Keratinocyte (primary cell): Measurements from ENCODE around the gene CHI3L1. TPM values are rescaled to one million over a fixed set of nuclear protein-coding genes. Genes with fewer than 3 reads are reported as not detected.

Experiments used
- DNase-seq: peaks from one replicate; pipeline ENCODE4 v3.0.0-alpha.2; 2011; ENCODE audit warnings: low read depth, missing footprints, low spot score
- FAIRE-seq: peaks from 2 replicates; lab custom pipeline; 2011; peaks lifted over from hg19 to GRCh38; lab: Jason Lieb, UNC
- H2AFZ ChIP-seq: 2 replicates; pipeline ENCODE4 v1.6.0; 2012; ENCODE audit warnings: low read length, control low read depth, inconsistent platforms; ENCODE audit not compliant: control insufficient read depth
- H3K27ac ChIP-seq: 2 replicates; pipeline ENCODE4 v1.5.1; 2011; ENCODE audit warnings: low read length; ENCODE audit not compliant: control insufficient read depth, insufficient read depth
- H3K27me3 ChIP-seq: 3 replicates; pipeline ENCODE4 v1.6.0; 2011; ENCODE audit warnings: low read length; ENCODE audit not compliant: control insufficient read depth, insufficient read depth; ENCODE audit errors: extremely low read depth
- H3K36me3 ChIP-seq, 2 experiments: 2 replicates in 1 of 2; 3 replicates in 1 of 2; pipeline ENCODE4 v1.5.1; 2011; ENCODE audit warnings: low read length in 2 of 2, mild to moderate bottlenecking in 1 of 2; ENCODE audit not compliant: control insufficient read depth in 2 of 2, insufficient read depth in 2 of 2; ENCODE audit errors: extremely low read depth in 1 of 2
- H3K4me1 ChIP-seq: 3 replicates; pipeline ENCODE4 v1.5.1; 2011; ENCODE audit warnings: low read length; ENCODE audit not compliant: control insufficient read depth, insufficient read depth; ENCODE audit errors: extremely low read depth
- H3K4me2 ChIP-seq: 3 replicates; pipeline ENCODE4 v1.6.0; 2011; ENCODE audit warnings: low read depth, low read length; ENCODE audit not compliant: control insufficient read depth, insufficient read depth; ENCODE audit errors: extremely low read depth
- H3K4me3 ChIP-seq, 3 experiments: fragments of 200-600 bp in 1 of 3; sonication (generic) in 1 of 3; 2 replicates in 2 of 3; 3 replicates in 1 of 3; pipeline ENCODE4 v1.5.1; 2011 to 2016; ENCODE audit warnings: low read length in 3 of 3, mild to moderate bottlenecking in 3 of 3, control low read depth in 2 of 3, inconsistent platforms in 1 of 3, low read depth in 1 of 3, mixed read lengths in 1 of 3, mixed run types in 1 of 3, moderate library complexity in 1 of 3; ENCODE audit not compliant: control insufficient read depth in 2 of 3, insufficient read depth in 2 of 3; ENCODE audit errors: extremely low read depth in 1 of 3
- H3K79me2 ChIP-seq: 2 replicates; pipeline ENCODE4 v1.6.0; 2012; ENCODE audit warnings: low read length; ENCODE audit not compliant: control insufficient read depth, insufficient read depth
- H3K9ac ChIP-seq: 3 replicates; pipeline ENCODE4 v1.6.0; 2011; ENCODE audit warnings: low read length; ENCODE audit not compliant: control insufficient read depth, insufficient read depth; ENCODE audit errors: extremely low read depth
- H3K9me1 ChIP-seq: 3 replicates; pipeline ENCODE4 v1.6.0; 2011; ENCODE audit warnings: low read length; ENCODE audit not compliant: control insufficient read depth, insufficient read depth; ENCODE audit errors: extremely low read depth
- H3K9me3 ChIP-seq: 2 replicates; pipeline ENCODE4 v1.5.1; 2012; ENCODE audit warnings: low read depth, low read length; ENCODE audit not compliant: control insufficient read depth
- H4K20me1 ChIP-seq: 3 replicates; pipeline ENCODE4 v1.6.0; 2011; ENCODE audit warnings: low read length; ENCODE audit not compliant: control insufficient read depth, insufficient read depth; ENCODE audit errors: extremely low read depth
- EZH2 ChIP-seq: IDR thresholded peaks from one replicate; pipeline ENCODE4 v1.6.1; 2012; ENCODE audit warnings: inconsistent platforms, mild to moderate bottlenecking, low read length, moderate library complexity
- dilution Hi-C: fragments of 300-500 bp; cut with MboI; formaldehyde crosslinking; loops from one replicate; pipeline ENCODE4 v1.7.0; 2020; ENCODE audit warnings: low sequenced_read_pairs; ENCODE audit not compliant: extremely low pct_ligation_motif_present
- polyA plus RNA-seq, 5 experiments: library from polyadenylated mRNA; depleted of rRNA in 3 of 5; stranded (reverse) in 3 of 5; stranded (forward) in 1 of 5; unstranded in 1 of 5; fragments of >200 nt; gene quantifications; 1 replicate in 1 of 5; 2 replicates in 3 of 5; 3 replicates in 1 of 5; pipeline versions ENCODE4 v1.2.1 to v1.2.3, GENCODE V29; 2011 to 2012; ENCODE audit warnings: missing spikeins in 2 of 5, low read depth in 1 of 5, low replicate concordance in 1 of 5
- TF ChIP-seq, protein P1 (sequence below), 3 experiments: IDR thresholded peaks in 1 of 3; conservative IDR thresholded peaks in 1 of 3; optimal IDR thresholded peaks in 1 of 3; 2 replicates in 2 of 3; 3 replicates in 1 of 3; pipeline versions ENCODE3 to v1.5.1; 2011; ENCODE audit warnings: low read length in 3 of 3, mild to moderate bottlenecking in 3 of 3, moderate library complexity in 2 of 3, control low read depth in 1 of 3, inconsistent platforms in 1 of 3; ENCODE audit not compliant: insufficient read depth in 2 of 3; ENCODE audit errors: extremely low read depth in 1 of 3

CHI3L1 gene
- polyA plus RNA-seq, 1 donor (not counting 4 experiments of a cell fraction or from before 2014, with no cell fraction given): 0.20 TPM

DNA sequence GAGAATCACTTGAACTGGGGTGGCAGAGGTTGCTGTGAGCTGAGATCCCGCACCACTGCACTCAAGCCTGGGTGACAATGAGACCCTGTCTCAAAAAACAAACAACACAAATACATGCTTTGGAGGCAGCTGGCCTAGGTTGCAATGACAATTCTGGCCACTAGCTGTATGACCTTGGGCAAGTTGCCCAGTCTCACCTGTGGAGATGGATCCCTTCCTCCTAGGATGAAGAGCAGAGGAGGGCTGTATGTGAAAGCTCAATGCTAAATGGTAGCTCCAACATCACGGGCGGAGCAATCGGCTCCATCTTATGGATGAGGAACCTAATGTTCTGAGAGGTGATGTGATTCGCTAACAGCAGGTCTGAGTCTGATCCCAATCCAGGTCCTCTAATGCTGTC lies 38.4 kb downstream of the CHI3L1 start:
- FAIRE-seq (no peak), DNase-seq (no peak)
- no peaks in the 10 kb centered on the region for H3K9me1 ChIP-seq
- no peak overlapping the region for H3K27ac ChIP-seq
- no peaks in the 10 kb centered on the region for H3K27me3 ChIP-seq
- H3K36me3 ChIP-seq: no peaks in the 10 kb centered on the region
- H3K4me3 ChIP-seq: no peak overlapping the region
- H3K9me3 ChIP-seq: no peaks in the 10 kb centered on the region
- no peaks in the 10 kb centered on the region for H3K79me2 ChIP-seq
- no peak overlapping the region for H2AFZ ChIP-seq
- peaks cover 6% of the 10 kb centered on the region for H3K4me1 ChIP-seq
- dilution Hi-C loops: no loop called here
- H3K4me2 ChIP-seq: no peak overlapping the region
- H3K9ac ChIP-seq: no peak overlapping the region
- H4K20me1 ChIP-seq: no peaks in the 10 kb centered on the region
- TF ChIP-seq, protein P1, sequence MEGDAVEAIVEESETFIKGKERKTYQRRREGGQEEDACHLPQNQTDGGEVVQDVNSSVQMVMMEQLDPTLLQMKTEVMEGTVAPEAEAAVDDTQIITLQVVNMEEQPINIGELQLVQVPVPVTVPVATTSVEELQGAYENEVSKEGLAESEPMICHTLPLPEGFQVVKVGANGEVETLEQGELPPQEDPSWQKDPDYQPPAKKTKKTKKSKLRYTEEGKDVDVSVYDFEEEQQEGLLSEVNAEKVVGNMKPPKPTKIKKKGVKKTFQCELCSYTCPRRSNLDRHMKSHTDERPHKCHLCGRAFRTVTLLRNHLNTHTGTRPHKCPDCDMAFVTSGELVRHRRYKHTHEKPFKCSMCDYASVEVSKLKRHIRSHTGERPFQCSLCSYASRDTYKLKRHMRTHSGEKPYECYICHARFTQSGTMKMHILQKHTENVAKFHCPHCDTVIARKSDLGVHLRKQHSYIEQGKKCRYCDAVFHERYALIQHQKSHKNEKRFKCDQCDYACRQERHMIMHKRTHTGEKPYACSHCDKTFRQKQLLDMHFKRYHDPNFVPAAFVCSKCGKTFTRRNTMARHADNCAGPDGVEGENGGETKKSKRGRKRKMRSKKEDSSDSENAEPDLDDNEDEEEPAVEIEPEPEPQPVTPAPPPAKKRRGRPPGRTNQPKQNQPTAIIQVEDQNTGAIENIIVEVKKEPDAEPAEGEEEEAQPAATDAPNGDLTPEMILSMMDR (optimal IDR thresholded peaks at IDR 0.05 in 1 of 3, IDR thresholded peaks at IDR 0.05 in 1 of 3, conservative IDR thresholded peaks at IDR 0.05 in 1 of 3; ENCODE audit: extremely low read depth in 1 of 3, insufficient read depth in 2 of 3, low read length in 3 of 3): peak; percentile 55 to 67 (median 57)
- no peak for TF ChIP-seq EZH2

DNA sequence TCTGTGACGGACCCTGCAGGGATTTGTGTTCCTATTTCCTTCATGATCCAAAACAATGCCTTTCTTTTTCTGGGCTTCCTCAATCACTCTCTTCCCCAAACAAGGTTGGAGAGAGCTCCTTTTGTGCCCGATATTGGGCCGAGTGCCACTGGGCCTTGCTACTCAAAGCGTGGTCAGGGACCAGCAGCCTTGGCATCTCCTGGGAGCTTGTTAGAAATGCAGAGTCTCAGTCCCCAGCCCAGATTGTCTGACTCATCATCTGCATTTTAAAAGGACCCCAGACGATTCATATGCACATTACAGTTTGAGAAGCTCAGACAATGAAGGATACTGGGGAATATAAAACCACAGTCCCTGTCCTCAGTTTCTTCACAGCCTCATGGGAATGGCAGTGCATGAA lies 39.1 kb downstream of the CHI3L1 start:
- TF ChIP-seq EZH2: no peak
- TF ChIP-seq, protein P1 (optimal IDR thresholded peaks at IDR 0.05 in 1 of 3, IDR thresholded peaks at IDR 0.05 in 1 of 3, conservative IDR thresholded peaks at IDR 0.05 in 1 of 3; ENCODE audit: extremely low read depth in 1 of 3, insufficient read depth in 2 of 3, low read length in 3 of 3): no peak
- H2AFZ ChIP-seq: no peak overlapping the region
- no peaks in the 10 kb centered on the region for H3K27me3 ChIP-seq
- DNase-seq: no peak
- no peak for FAIRE-seq
- no peaks in the 10 kb centered on the region for H3K79me2 ChIP-seq
- no peaks in the 10 kb centered on the region for H3K9me1 ChIP-seq
- no peaks in the 10 kb centered on the region for H4K20me1 ChIP-seq
- no peak overlapping the region for H3K4me3 ChIP-seq
- H3K9me3 ChIP-seq: no peaks in the 10 kb centered on the region
- dilution Hi-C loops: no loop called here
- H3K9ac ChIP-seq: no peak overlapping the region
- no peaks in the 10 kb centered on the region for H3K36me3 ChIP-seq
- H3K4me2 ChIP-seq: no peak overlapping the region
- H3K4me1 ChIP-seq: no peaks in the 10 kb centered on the region
- H3K27ac ChIP-seq: no peak overlapping the region
